HFFc6 (cell line): ENCODE data around the gene F2RL1. TPM values are rescaled to one million over a fixed set of nuclear protein-coding genes. Genes with fewer than 3 reads are reported as not detected.
"Not testable (repeated sequence)": the region's sequence is repeated elsewhere in the genome, so short reads cannot be mapped to it uniquely, and the experiment has no call there.

ENCODE experiments used
- DNase-seq: peaks from one replicate; pipeline ENCODE4 v3.0.0-alpha.2; 2018
- H3K27ac Mint-ChIP-seq: 2 replicates; pipeline ENCODE4 v1.8.0; 2020; ENCODE audit warnings: mild to moderate bottlenecking, mixed read lengths
- H3K27me3 Mint-ChIP-seq: 2 replicates; pipeline ENCODE4 v1.8.0; 2021; ENCODE audit warnings: mild to moderate bottlenecking, moderate library complexity, mixed read lengths; ENCODE audit not compliant: insufficient read depth
- H3K36me3 Mint-ChIP-seq: 2 replicates; pipeline ENCODE4 v1.8.0; 2021; ENCODE audit warnings: low read depth, mixed read lengths
- H3K4me1 Mint-ChIP-seq: 2 replicates; pipeline ENCODE4 v1.8.0; 2020; ENCODE audit warnings: low read depth, mixed read lengths
- H3K4me3 Mint-ChIP-seq: 2 replicates; pipeline ENCODE4 v1.8.0; 2020; ENCODE audit warnings: mild to moderate bottlenecking, moderate library complexity, mixed read lengths
- H3K9me3 Mint-ChIP-seq: 2 replicates; pipeline ENCODE4 v1.8.0; 2020; ENCODE audit warnings: mild to moderate bottlenecking, mixed read lengths
- CTCF ChIP-seq: fragments of 200-600 bp; sonication (generic); IDR thresholded peaks from 2 replicates; pipeline ENCODE4 v1.5.0; 2021; ENCODE audit warnings: antibody characterized with exemption, mild to moderate bottlenecking
- total RNA-seq, 6 experiments: library from RNA; stranded (reverse); fragmentation: NEBNext Ultra II Directional; extraction: Animal tissue kit (Norgen Biotek cat#: 25700); gene quantifications; 2 replicates in 1 of 6; 3 replicates in 5 of 6; pipeline ENCODE4 v1.2.3, GENCODE V29; 2021

F2RL1 gene
- total RNA-seq, 6 experiments from 2014 or later = 2.9 to 6.4 (median 6.0) TPM

GRCh38 chr5:76816110-76816831 lies 2.6 kb upstream of the F2RL1 start:
- Mint-ChIP-seq H3K4me3 (no peak overlapping the region), H3K27ac (peak overlapping the region; percentile 27; the same call in 1 of the 2 replicates), H3K36me3 (no peaks in the 10 kb centered on the region), H3K27me3 (no peaks in the 10 kb centered on the region), H3K4me1 (peaks cover 66% of the 10 kb centered on the region), H3K9me3 (no peaks in the 10 kb centered on the region)
- TF ChIP-seq CTCF = no peak
- DNase-seq = peak; percentile 43

- Mint-ChIP-seq H3K9me3 (no peaks in the 10 kb centered on the region), H3K36me3 (peaks cover 4% of the 10 kb centered on the region; the same call in 1 of the 2 replicates), H3K4me1 (peaks cover 60% of the 10 kb centered on the region), H3K4me3 (peak overlapping the region; percentile 85), H3K27me3 (no peaks in the 10 kb centered on the region), H3K27ac (peak overlapping the region; percentile 53)
- no peak for TF ChIP-seq CTCF
- no peak for DNase-seq
These were observed 1.2 kb downstream of the F2RL1 start for GRCh38 chr5:76819851-76820525.

- Mint-ChIP-seq H3K27me3 (no peaks in the 10 kb centered on the region), H3K4me3 (peak overlapping the region; percentile 85), H3K27ac (peak overlapping the region; percentile 53; the same call in 1 of the 2 replicates), H3K36me3 (peaks cover 4% of the 10 kb centered on the region; the same call in 1 of the 2 replicates), H3K9me3 (no peaks in the 10 kb centered on the region), H3K4me1 (peaks cover 55% of the 10 kb centered on the region)
- DNase-seq = no peak
- TF ChIP-seq CTCF = no peak
These were observed 1.7 kb downstream of the F2RL1 start for GRCh38 chr5:76820526-76820890.

GRCh38 chr5:76821136-76821535 lies 2.3 kb downstream of the F2RL1 start:
- H3K4me1 Mint-ChIP-seq = peaks cover 51% of the 10 kb centered on the region
- DNase-seq = no peak
- no peak for TF ChIP-seq CTCF
- H3K4me3 Mint-ChIP-seq = no peak overlapping the region
- no peaks in the 10 kb centered on the region for H3K9me3 Mint-ChIP-seq
- no peaks in the 10 kb centered on the region for H3K27me3 Mint-ChIP-seq
- no peak overlapping the region for H3K27ac Mint-ChIP-seq
- H3K36me3 Mint-ChIP-seq = peaks cover 4% of the 10 kb centered on the region; the same call in 1 of the 2 replicates

- H3K27me3 Mint-ChIP-seq, H3K36me3 Mint-ChIP-seq, H3K9me3 Mint-ChIP-seq, DNase-seq, H3K4me3 Mint-ChIP-seq, H3K27ac Mint-ChIP-seq: not testable (repeated sequence)
- peaks cover 42% of the 10 kb centered on the region for H3K4me1 Mint-ChIP-seq
These were observed 3.4 kb downstream of the F2RL1 start for GRCh38 chr5:76822105-76822731.

- H3K27me3 Mint-ChIP-seq, H3K9me3 Mint-ChIP-seq, H3K4me3 Mint-ChIP-seq, H3K27ac Mint-ChIP-seq, DNase-seq, H3K36me3 Mint-ChIP-seq: not testable (repeated sequence)
- H3K4me1 Mint-ChIP-seq = peaks cover 33% of the 10 kb centered on the region
These were observed 7.6 kb downstream of the F2RL1 start for GRCh38 chr5:76826416-76826815.
